Thyroid gland (tissue), 4 donors: Measurements from ENCODE around the gene PANX3.
A peak's percentile ranks its signal among the peaks of the same experiment; 100 is the strongest.

Experiments
- POLR2A ChIP-seq, 2 donors: fragments of 450-650 bp; IDR thresholded peaks; one replicate each; pipeline ENCODE4 v1.6.1; 2017; ENCODE audit warnings: antibody characterized with exemption in 2 of 2, mild to moderate bottlenecking in 2 of 2, moderate library complexity in 1 of 2
- TF ChIP-seq, protein P1 (sequence below), 6 experiments: fragments of 200-600 bp in 3 of 6; fragments of 450-650 bp in 3 of 6; sonication (generic) in 3 of 6; IDR thresholded peaks; one replicate each; pipeline ENCODE4 v1.5.1; 2016 to 2019; ENCODE audit warnings: antibody characterized with exemption in 6 of 6, mild to moderate bottlenecking in 2 of 6, inconsistent platforms in 1 of 6, moderate library complexity in 1 of 6

- TF ChIP-seq POLR2A (IDR thresholded peaks at IDR 0.05) = no peak
- TF ChIP-seq, protein P1, sequence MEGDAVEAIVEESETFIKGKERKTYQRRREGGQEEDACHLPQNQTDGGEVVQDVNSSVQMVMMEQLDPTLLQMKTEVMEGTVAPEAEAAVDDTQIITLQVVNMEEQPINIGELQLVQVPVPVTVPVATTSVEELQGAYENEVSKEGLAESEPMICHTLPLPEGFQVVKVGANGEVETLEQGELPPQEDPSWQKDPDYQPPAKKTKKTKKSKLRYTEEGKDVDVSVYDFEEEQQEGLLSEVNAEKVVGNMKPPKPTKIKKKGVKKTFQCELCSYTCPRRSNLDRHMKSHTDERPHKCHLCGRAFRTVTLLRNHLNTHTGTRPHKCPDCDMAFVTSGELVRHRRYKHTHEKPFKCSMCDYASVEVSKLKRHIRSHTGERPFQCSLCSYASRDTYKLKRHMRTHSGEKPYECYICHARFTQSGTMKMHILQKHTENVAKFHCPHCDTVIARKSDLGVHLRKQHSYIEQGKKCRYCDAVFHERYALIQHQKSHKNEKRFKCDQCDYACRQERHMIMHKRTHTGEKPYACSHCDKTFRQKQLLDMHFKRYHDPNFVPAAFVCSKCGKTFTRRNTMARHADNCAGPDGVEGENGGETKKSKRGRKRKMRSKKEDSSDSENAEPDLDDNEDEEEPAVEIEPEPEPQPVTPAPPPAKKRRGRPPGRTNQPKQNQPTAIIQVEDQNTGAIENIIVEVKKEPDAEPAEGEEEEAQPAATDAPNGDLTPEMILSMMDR (IDR thresholded peaks at IDR 0.05) = peak in 5 of 6 experiments; percentile 67 to 91 (median 80)
Observed at GRCh38 chr11:124669193-124669592, 58.0 kb downstream of the PANX3 start.
